22Rv1 (cell line): ENCODE data around the gene TLL2.

Experiments
- CTCF ChIP-seq: fragments of 450-650 bp; IDR thresholded peaks from 2 replicates; pipeline ENCODE4 v1.5.1; 2017; ENCODE audit warnings: mild to moderate bottlenecking
- ZFX ChIP-seq: fragments of 450-650 bp; IDR thresholded peaks from 2 replicates; pipeline ENCODE4 v1.6.1; 2017; ENCODE audit warnings: antibody characterized with exemption, borderline replicate concordance

GRCh38 chr10:96341219-96342182, 172.2 kb downstream of the TLL2 start:
- TF ChIP-seq CTCF, result no peak
- TF ChIP-seq ZFX, result no peak
